Keratinocyte (primary cell): Measurements from ENCODE around the gene PURA. TPM values are rescaled to one million over a fixed set of nuclear protein-coding genes. Genes with fewer than 3 reads are reported as not detected.
A peak's percentile ranks its signal among the peaks of the same experiment; 100 is the strongest.

ENCODE experiments used
- DNase-seq: peaks from one replicate; pipeline ENCODE4 v3.0.0-alpha.2; 2011; ENCODE audit warnings: low read depth, missing footprints, low spot score
- FAIRE-seq: peaks from 2 replicates; lab custom pipeline; 2011; peaks lifted over from hg19 to GRCh38; lab: Jason Lieb, UNC
- H2AFZ ChIP-seq: 2 replicates; pipeline ENCODE4 v1.6.0; 2012; ENCODE audit warnings: low read length, control low read depth, inconsistent platforms; ENCODE audit not compliant: control insufficient read depth
- H3K27ac ChIP-seq: 2 replicates; pipeline ENCODE4 v1.5.1; 2011; ENCODE audit warnings: low read length; ENCODE audit not compliant: control insufficient read depth, insufficient read depth
- H3K27me3 ChIP-seq: 3 replicates; pipeline ENCODE4 v1.6.0; 2011; ENCODE audit warnings: low read length; ENCODE audit not compliant: control insufficient read depth, insufficient read depth; ENCODE audit errors: extremely low read depth
- H3K36me3 ChIP-seq, 2 experiments: 2 replicates in 1 of 2; 3 replicates in 1 of 2; pipeline ENCODE4 v1.5.1; 2011; ENCODE audit warnings: low read length in 2 of 2, mild to moderate bottlenecking in 1 of 2; ENCODE audit not compliant: control insufficient read depth in 2 of 2, insufficient read depth in 2 of 2; ENCODE audit errors: extremely low read depth in 1 of 2
- H3K4me1 ChIP-seq: 3 replicates; pipeline ENCODE4 v1.5.1; 2011; ENCODE audit warnings: low read length; ENCODE audit not compliant: control insufficient read depth, insufficient read depth; ENCODE audit errors: extremely low read depth
- H3K4me2 ChIP-seq: 3 replicates; pipeline ENCODE4 v1.6.0; 2011; ENCODE audit warnings: low read depth, low read length; ENCODE audit not compliant: control insufficient read depth, insufficient read depth; ENCODE audit errors: extremely low read depth
- H3K4me3 ChIP-seq, 3 experiments: fragments of 200-600 bp in 1 of 3; sonication (generic) in 1 of 3; 2 replicates in 2 of 3; 3 replicates in 1 of 3; pipeline ENCODE4 v1.5.1; 2011 to 2016; ENCODE audit warnings: low read length in 3 of 3, mild to moderate bottlenecking in 3 of 3, control low read depth in 2 of 3, inconsistent platforms in 1 of 3, low read depth in 1 of 3, mixed read lengths in 1 of 3, mixed run types in 1 of 3, moderate library complexity in 1 of 3; ENCODE audit not compliant: control insufficient read depth in 2 of 3, insufficient read depth in 2 of 3; ENCODE audit errors: extremely low read depth in 1 of 3
- H3K79me2 ChIP-seq: 2 replicates; pipeline ENCODE4 v1.6.0; 2012; ENCODE audit warnings: low read length; ENCODE audit not compliant: control insufficient read depth, insufficient read depth
- H3K9ac ChIP-seq: 3 replicates; pipeline ENCODE4 v1.6.0; 2011; ENCODE audit warnings: low read length; ENCODE audit not compliant: control insufficient read depth, insufficient read depth; ENCODE audit errors: extremely low read depth
- H3K9me1 ChIP-seq: 3 replicates; pipeline ENCODE4 v1.6.0; 2011; ENCODE audit warnings: low read length; ENCODE audit not compliant: control insufficient read depth, insufficient read depth; ENCODE audit errors: extremely low read depth
- H3K9me3 ChIP-seq: 2 replicates; pipeline ENCODE4 v1.5.1; 2012; ENCODE audit warnings: low read depth, low read length; ENCODE audit not compliant: control insufficient read depth
- H4K20me1 ChIP-seq: 3 replicates; pipeline ENCODE4 v1.6.0; 2011; ENCODE audit warnings: low read length; ENCODE audit not compliant: control insufficient read depth, insufficient read depth; ENCODE audit errors: extremely low read depth
- CTCF ChIP-seq, 3 experiments: IDR thresholded peaks in 1 of 3; conservative IDR thresholded peaks in 1 of 3; optimal IDR thresholded peaks in 1 of 3; 2 replicates in 2 of 3; 3 replicates in 1 of 3; pipeline versions ENCODE3 to v1.5.1; 2011; ENCODE audit warnings: low read length in 3 of 3, mild to moderate bottlenecking in 3 of 3, moderate library complexity in 2 of 3, control low read depth in 1 of 3, inconsistent platforms in 1 of 3; ENCODE audit not compliant: insufficient read depth in 2 of 3; ENCODE audit errors: extremely low read depth in 1 of 3
- EZH2 ChIP-seq: IDR thresholded peaks from one replicate; pipeline ENCODE4 v1.6.1; 2012; ENCODE audit warnings: inconsistent platforms, mild to moderate bottlenecking, low read length, moderate library complexity
- dilution Hi-C: fragments of 300-500 bp; cut with MboI; formaldehyde crosslinking; loops from one replicate; pipeline ENCODE4 v1.7.0; 2020; ENCODE audit warnings: low sequenced_read_pairs; ENCODE audit not compliant: extremely low pct_ligation_motif_present
- polyA plus RNA-seq, 5 experiments: library from polyadenylated mRNA; depleted of rRNA in 3 of 5; stranded (reverse) in 3 of 5; stranded (forward) in 1 of 5; unstranded in 1 of 5; fragments of >200 nt; gene quantifications; 1 replicate in 1 of 5; 2 replicates in 3 of 5; 3 replicates in 1 of 5; pipeline versions ENCODE4 v1.2.1 to v1.2.3, GENCODE V29; 2011 to 2012; ENCODE audit warnings: missing spikeins in 2 of 5, low read depth in 1 of 5, low replicate concordance in 1 of 5

PURA gene
- polyA plus RNA-seq, 1 donor (not counting 4 experiments of a cell fraction or from before 2014, with no cell fraction given) = 4.1 TPM

GRCh38 chr5:140115186-140115500 is 1.2 kb downstream of the PURA start:
- Histone ChIP-seq H3K79me2 (peaks cover 72% of the 10 kb centered on the region), H3K9ac (peak overlapping the region; percentile 83), H3K4me2 (peak overlapping the region; percentile 79), H3K9me3 (no peaks in the 10 kb centered on the region), H3K4me1 (peaks cover 11% of the 10 kb centered on the region), H3K9me1 (no peaks in the 10 kb centered on the region), H4K20me1 (no peaks in the 10 kb centered on the region), H3K36me3 (no peaks in the 10 kb centered on the region), H3K27me3 (no peaks in the 10 kb centered on the region), H3K27ac (peak overlapping the region; percentile 35), H2AFZ (no peak overlapping the region), H3K4me3 (peak overlapping the region; percentile 58 to 80 (median 62))
- dilution Hi-C loops = no loop called here
- DNase-seq = no peak
- no peak for FAIRE-seq
- no peak for TF ChIP-seq CTCF (optimal IDR thresholded peaks at IDR 0.05 in 1 of 3, IDR thresholded peaks at IDR 0.05 in 1 of 3, conservative IDR thresholded peaks at IDR 0.05 in 1 of 3; ENCODE audit: extremely low read depth in 1 of 3, insufficient read depth in 2 of 3, low read length in 3 of 3)
- no peak for TF ChIP-seq EZH2

GRCh38 chr5:140116716-140117115 is 2.8 kb downstream of the PURA start:
- Histone ChIP-seq H3K9me3 (no peaks in the 10 kb centered on the region), H4K20me1 (no peaks in the 10 kb centered on the region), H3K27me3 (no peaks in the 10 kb centered on the region), H2AFZ (no peak overlapping the region), H3K27ac (no peak overlapping the region), H3K9ac (no peak overlapping the region), H3K79me2 (peaks cover 60% of the 10 kb centered on the region), H3K9me1 (no peaks in the 10 kb centered on the region), H3K36me3 (no peaks in the 10 kb centered on the region), H3K4me3 (no peak overlapping the region), H3K4me2 (peak overlapping the region; percentile 79), H3K4me1 (peaks cover 11% of the 10 kb centered on the region)
- FAIRE-seq = no peak
- no peak for DNase-seq
- dilution Hi-C loops = no loop called here
- TF ChIP-seq CTCF (optimal IDR thresholded peaks at IDR 0.05 in 1 of 3, IDR thresholded peaks at IDR 0.05 in 1 of 3, conservative IDR thresholded peaks at IDR 0.05 in 1 of 3; ENCODE audit: extremely low read depth in 1 of 3, insufficient read depth in 2 of 3, low read length in 3 of 3) (peak in 2 of 3 experiments; percentile 20 to 23), EZH2 (no peak)
